HCT116 (cell line): ENCODE measurements around the gene RGS10. TPM values are rescaled to one million over a fixed set of nuclear protein-coding genes. Genes with fewer than 3 reads are reported as not detected.

Experiments used
- ATAC-seq: fragments of 200-7000 bp; cut with Tn5 transposase; 2 replicates; pipeline ENCODE4 v1.9.1; 2020; ENCODE audit warnings: mild to moderate bottlenecking, moderate library complexity
- BruUV-seq: library from RNA; stranded (reverse); fragments of 400-500 nt; replicated peaks from 2 replicates; lab custom pipeline; 2021; lab: Mats Ljungman, UMichigan
- CTCF ChIA-PET: fragments of 300-600 bp; sonication (Branson Sonifier 250); formaldehyde crosslinking; loops from one replicate; lab custom pipeline; 2021; ENCODE audit warnings: antibody characterized with exemption; lab: Charles Lee
- POLR2A ChIA-PET: fragments of 300-600, 350-600 bp; sonication (Branson Sonifier 250); formaldehyde crosslinking; loops from one replicate; lab custom pipeline; 2021; ENCODE audit warnings: antibody characterized with exemption; lab: Charles Lee
- RAD21 ChIA-PET, 2 experiments: fragments of 300-600 bp; sonication (Branson Sonifier 250); formaldehyde crosslinking; loops; one replicate each; lab custom pipeline; 2023; ENCODE audit warnings: low total read pairs in 2 of 2; ENCODE audit not compliant: uncharacterized antibody in 2 of 2, unreplicated experiment in 2 of 2, low non-redundant PET in 1 of 2; lab: Charles Lee
- DNase-seq: peaks from one replicate; pipeline ENCODE4 v3.0.0-alpha.2; 2010; ENCODE audit warnings: low read depth, low spot score
- H2AFZ ChIP-seq: fragments of 200-600 bp; shearing (Covaris generic), sonication (generic); 2 replicates; pipeline ENCODE4 v1.6.1; 2017; ENCODE audit warnings: low read depth, mixed run types, mixed read lengths, antibody characterized with exemption, low read length; ENCODE audit not compliant: poor library complexity, severe bottlenecking
- H3K27ac ChIP-seq: 2 replicates; pipeline ENCODE4 v1.5.1; 2012; ENCODE audit warnings: low read depth, low read length
- H3K27me3 ChIP-seq: fragments of 200-600 bp; sonication (generic); 2 replicates; pipeline ENCODE4 v1.6.1; 2016; ENCODE audit warnings: mixed run types, low read length, mixed read lengths; ENCODE audit not compliant: insufficient read depth
- H3K36me3 ChIP-seq, 2 experiments: fragments of 200-500 bp in 1 of 2; fragments of 200-600 bp in 1 of 2; sonication (Bioruptor generic) in 1 of 2; sonication (generic) in 1 of 2; 2 replicates each; pipeline versions ENCODE4 v1.5.1 to v1.6.1; 2014 to 2016; ENCODE audit warnings: low read length in 2 of 2, inconsistent platforms in 1 of 2, mixed read lengths in 1 of 2, mixed run types in 1 of 2; ENCODE audit not compliant: insufficient read depth in 2 of 2, control insufficient read depth in 1 of 2
- H3K4me1 ChIP-seq, 2 experiments: fragments of 200-600 bp in 1 of 2; sonication (generic) in 1 of 2; 2 replicates each; pipeline versions ENCODE4 v1.5.1 to v1.6.1; 2012 to 2017; ENCODE audit warnings: low read length in 2 of 2, inconsistent platforms in 1 of 2, mild to moderate bottlenecking in 1 of 2, mixed read lengths in 1 of 2, mixed run types in 1 of 2, moderate library complexity in 1 of 2; ENCODE audit not compliant: insufficient read depth in 2 of 2, control insufficient read depth in 1 of 2
- H3K4me2 ChIP-seq: fragments of 200-600 bp; sonication (generic); 2 replicates; pipeline ENCODE4 v1.6.1; 2017; ENCODE audit warnings: mixed run types, low read length, mixed read lengths
- H3K4me3 ChIP-seq, 2 experiments: fragments of 200-600 bp in 1 of 2; sonication (generic) in 1 of 2; replicated peaks in 1 of 2; 2 replicates each; pipeline ENCODE4 v1.5.1; 2011 to 2016; ENCODE audit warnings: low read length in 2 of 2, control low read depth in 1 of 2, low read depth in 1 of 2, mild to moderate bottlenecking in 1 of 2, mixed read lengths in 1 of 2, mixed run types in 1 of 2
- H3K79me2 ChIP-seq: fragments of 200-600 bp; sonication (generic); 2 replicates; pipeline ENCODE4 v1.6.1; 2017; ENCODE audit warnings: mild to moderate bottlenecking, mixed run types, low read length, moderate library complexity, mixed read lengths; ENCODE audit not compliant: insufficient read depth
- H3K9ac ChIP-seq: fragments of 200-600 bp; sonication (generic); 2 replicates; pipeline ENCODE4 v1.6.1; 2016; ENCODE audit warnings: low read length, mixed read lengths
- H3K9me2 ChIP-seq: fragments of 200-600 bp; sonication (generic), shearing (Covaris generic); 2 replicates; pipeline ENCODE4 v1.6.1; 2017; ENCODE audit warnings: mixed run types, mild to moderate bottlenecking, moderate library complexity; ENCODE audit not compliant: insufficient read depth
- H3K9me3 ChIP-seq, 2 experiments: fragments of 200-500 bp in 1 of 2; fragments of 200-600 bp in 1 of 2; sonication (Bioruptor generic) in 1 of 2; sonication (generic) in 1 of 2; 2 replicates each; pipeline ENCODE4 v1.6.1; 2014 to 2017; ENCODE audit warnings: low read length in 2 of 2, mixed read lengths in 2 of 2, inconsistent platforms in 1 of 2, low read depth in 1 of 2, mild to moderate bottlenecking in 1 of 2, mixed run types in 1 of 2, moderate library complexity in 1 of 2; ENCODE audit not compliant: control insufficient read depth in 1 of 2, insufficient read depth in 1 of 2
- H4K20me1 ChIP-seq: fragments of 200-600 bp; sonication (generic), shearing (Covaris generic); 2 replicates; pipeline ENCODE4 v1.6.1; 2017; ENCODE audit warnings: mixed run types, mild to moderate bottlenecking, moderate library complexity; ENCODE audit not compliant: insufficient read depth
- CBX3 ChIP-seq: IDR thresholded peaks from 2 replicates; pipeline ENCODE4 v1.6.1; 2012; ENCODE audit warnings: low read depth
- CEBPB ChIP-seq: IDR thresholded peaks from 2 replicates; pipeline ENCODE4 v1.6.1; 2012; ENCODE audit warnings: low read depth
- EGR1 ChIP-seq: IDR thresholded peaks from 2 replicates; pipeline ENCODE4 v1.6.1; 2012; ENCODE audit warnings: low read depth
- EZH2 ChIP-seq: fragments of 200-600 bp; sonication (generic); IDR thresholded peaks from 2 replicates; pipeline ENCODE4 v1.6.1; 2017; ENCODE audit warnings: antibody characterized with exemption, mixed run types
- FOSL1 ChIP-seq: IDR thresholded peaks from 2 replicates; pipeline ENCODE4 v1.6.1; 2012; ENCODE audit warnings: low read depth
- POLR2A ChIP-seq: IDR thresholded peaks from 2 replicates; pipeline ENCODE4 v1.7.0; 2011; ENCODE audit warnings: borderline replicate concordance; ENCODE audit not compliant: insufficient read depth, insufficient read length; ENCODE audit errors: extremely low read depth
- POLR2AphosphoS5 ChIP-seq: IDR thresholded peaks from 2 replicates; pipeline ENCODE4 v1.6.1; 2011; ENCODE audit warnings: mild to moderate bottlenecking, low read depth, low read length, moderate library complexity
- SIN3A ChIP-seq: IDR thresholded peaks from 2 replicates; pipeline ENCODE4 v1.6.1; 2012; ENCODE audit warnings: low read depth
- SP1 ChIP-seq: IDR thresholded peaks from 2 replicates; pipeline ENCODE4 v1.6.1; 2012; ENCODE audit warnings: low read depth
- SRF ChIP-seq: IDR thresholded peaks from 2 replicates; pipeline ENCODE4 v1.6.1; 2012; ENCODE audit warnings: low read depth
- ZFX ChIP-seq: fragments of 450-650 bp; IDR thresholded peaks from 2 replicates; pipeline ENCODE4 v1.6.1; 2017
- ZNF274 ChIP-seq: fragments of 200-500 bp; sonication (Bioruptor generic); IDR thresholded peaks from 2 replicates; pipeline ENCODE4 v1.6.1; 2014; ENCODE audit warnings: mild to moderate bottlenecking, low read depth, low read length, inconsistent platforms
- intact Hi-C: fragments of 100-400 bp; cut with micrococcal nuclease; formaldehyde crosslinking; loops from 2 replicates; pipeline ENCODE4 v1.10.0; 2022
- total RNA-seq: library from RNA; stranded (reverse); gene quantifications from one replicate; pipeline ENCODE4 v1.2.1, GENCODE V29; 2021; ENCODE audit not compliant: unreplicated experiment
- TF ChIP-seq, protein P1 (sequence below): IDR thresholded peaks from 2 replicates; pipeline ENCODE4 v1.6.1; 2012; ENCODE audit warnings: low read depth
- TF ChIP-seq, protein P2 (sequence below): IDR thresholded peaks from 2 replicates; pipeline ENCODE4 v1.6.1; 2012
- TF ChIP-seq, protein P3 (sequence below): IDR thresholded peaks from 2 replicates; pipeline ENCODE4 v1.6.1; 2012

Gene RGS10
- total RNA-seq, 1 experiment from 2014 or later = 96.7 TPM

DNA sequence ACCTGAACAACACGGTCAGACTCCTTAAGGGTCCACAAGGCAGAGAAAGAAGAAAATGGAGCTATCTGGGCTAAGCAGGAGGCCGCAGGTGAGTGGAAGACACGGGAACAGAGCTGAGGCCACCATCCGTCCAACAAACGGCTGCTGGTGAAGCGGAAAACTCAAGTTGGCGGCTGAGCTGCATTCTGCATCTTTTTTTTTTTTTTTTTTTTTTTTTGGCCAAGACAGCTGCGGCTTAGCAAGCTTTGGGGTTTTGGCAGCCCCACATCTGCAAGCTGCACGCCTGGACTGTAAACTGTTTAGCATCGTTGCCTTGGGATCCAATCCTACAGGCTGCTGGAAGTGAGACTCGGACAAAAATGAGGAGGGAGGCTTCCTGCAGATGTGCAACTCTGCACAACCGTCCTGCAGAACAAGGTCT lies 37.4 kb downstream of the RGS10 start:
- no peak overlapping the region for H3K4me3 ChIP-seq
- H3K36me3 ChIP-seq = peaks cover 0 to 5% of the 10 kb centered on the region in 2 experiments; a peak in 2 of 4 replicates
- H2AFZ ChIP-seq = no peak overlapping the region
- H3K9me3 ChIP-seq = no peaks in the 10 kb centered on the region
- CTCF ChIA-PET = no interaction called here
- no peak for ATAC-seq
- POLR2A ChIA-PET = no interaction called here
- BruUV-seq = no TSS peak
- RAD21 ChIA-PET = no interaction called here
- no peaks in the 10 kb centered on the region for H3K9me2 ChIP-seq
- H3K4me1 ChIP-seq = no peaks in the 10 kb centered on the region
- TF ChIP-seq SP1 (no peak), POLR2A (no peak), ZNF274 (no peak), CBX3 (no peak), CEBPB (no peak), POLR2AphosphoS5 (no peak), SIN3A (no peak), ZFX (no peak), EGR1 (no peak), SRF (no peak)
- H3K27ac ChIP-seq = no peak overlapping the region
- intact Hi-C loops = no loop called here
- no peak overlapping the region for H3K4me2 ChIP-seq
- H3K9ac ChIP-seq = no peak overlapping the region
- no peaks in the 10 kb centered on the region for H3K79me2 ChIP-seq
- H4K20me1 ChIP-seq = no peaks in the 10 kb centered on the region
- H3K27me3 ChIP-seq = no peaks in the 10 kb centered on the region
- no peak for DNase-seq

DNA sequence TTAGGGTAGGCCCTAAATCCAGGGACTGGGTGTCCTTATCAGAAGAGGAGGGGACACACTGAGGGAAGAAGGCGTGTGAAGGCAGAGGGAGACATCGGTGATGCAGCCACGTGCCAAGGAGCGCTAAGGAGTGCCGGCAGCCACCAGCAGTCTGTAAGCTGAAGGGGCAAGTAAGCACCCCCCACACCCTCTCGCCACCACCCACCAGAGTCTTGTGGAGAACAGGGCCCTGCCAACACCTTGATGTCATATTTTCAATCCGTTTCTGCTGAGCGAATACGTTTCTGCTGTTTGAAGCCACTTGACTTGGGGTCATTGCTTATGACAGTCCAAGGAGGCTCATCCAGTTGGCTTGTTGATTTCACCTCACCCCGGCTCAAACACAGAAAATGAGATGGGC lies 37.9 kb downstream of the RGS10 start:
- H3K36me3 ChIP-seq = peaks cover 0 to 5% of the 10 kb centered on the region in 2 experiments; a peak in 2 of 4 replicates
- no peak overlapping the region for H2AFZ ChIP-seq
- H3K4me1 ChIP-seq = no peaks in the 10 kb centered on the region
- CTCF ChIA-PET = no interaction called here
- H3K4me3 ChIP-seq = no peak overlapping the region
- RAD21 ChIA-PET = no interaction called here
- no peaks in the 10 kb centered on the region for H3K79me2 ChIP-seq
- intact Hi-C loops = no loop called here
- POLR2A ChIA-PET = no interaction called here
- no peak for DNase-seq
- no peak overlapping the region for H3K9ac ChIP-seq
- no TSS peak for BruUV-seq
- H3K27ac ChIP-seq = no peak overlapping the region
- no peaks in the 10 kb centered on the region for H3K9me2 ChIP-seq
- H3K9me3 ChIP-seq = no peaks in the 10 kb centered on the region
- TF ChIP-seq ZFX (no peak), EZH2 (no peak), POLR2AphosphoS5 (no peak), FOSL1 (no peak), CBX3 (no peak), ZNF274 (no peak), EGR1 (no peak)
- TF ChIP-seq, protein P1, sequence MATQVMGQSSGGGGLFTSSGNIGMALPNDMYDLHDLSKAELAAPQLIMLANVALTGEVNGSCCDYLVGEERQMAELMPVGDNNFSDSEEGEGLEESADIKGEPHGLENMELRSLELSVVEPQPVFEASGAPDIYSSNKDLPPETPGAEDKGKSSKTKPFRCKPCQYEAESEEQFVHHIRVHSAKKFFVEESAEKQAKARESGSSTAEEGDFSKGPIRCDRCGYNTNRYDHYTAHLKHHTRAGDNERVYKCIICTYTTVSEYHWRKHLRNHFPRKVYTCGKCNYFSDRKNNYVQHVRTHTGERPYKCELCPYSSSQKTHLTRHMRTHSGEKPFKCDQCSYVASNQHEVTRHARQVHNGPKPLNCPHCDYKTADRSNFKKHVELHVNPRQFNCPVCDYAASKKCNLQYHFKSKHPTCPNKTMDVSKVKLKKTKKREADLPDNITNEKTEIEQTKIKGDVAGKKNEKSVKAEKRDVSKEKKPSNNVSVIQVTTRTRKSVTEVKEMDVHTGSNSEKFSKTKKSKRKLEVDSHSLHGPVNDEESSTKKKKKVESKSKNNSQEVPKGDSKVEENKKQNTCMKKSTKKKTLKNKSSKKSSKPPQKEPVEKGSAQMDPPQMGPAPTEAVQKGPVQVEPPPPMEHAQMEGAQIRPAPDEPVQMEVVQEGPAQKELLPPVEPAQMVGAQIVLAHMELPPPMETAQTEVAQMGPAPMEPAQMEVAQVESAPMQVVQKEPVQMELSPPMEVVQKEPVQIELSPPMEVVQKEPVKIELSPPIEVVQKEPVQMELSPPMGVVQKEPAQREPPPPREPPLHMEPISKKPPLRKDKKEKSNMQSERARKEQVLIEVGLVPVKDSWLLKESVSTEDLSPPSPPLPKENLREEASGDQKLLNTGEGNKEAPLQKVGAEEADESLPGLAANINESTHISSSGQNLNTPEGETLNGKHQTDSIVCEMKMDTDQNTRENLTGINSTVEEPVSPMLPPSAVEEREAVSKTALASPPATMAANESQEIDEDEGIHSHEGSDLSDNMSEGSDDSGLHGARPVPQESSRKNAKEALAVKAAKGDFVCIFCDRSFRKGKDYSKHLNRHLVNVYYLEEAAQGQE = no peak
- TF ChIP-seq, protein P2, sequence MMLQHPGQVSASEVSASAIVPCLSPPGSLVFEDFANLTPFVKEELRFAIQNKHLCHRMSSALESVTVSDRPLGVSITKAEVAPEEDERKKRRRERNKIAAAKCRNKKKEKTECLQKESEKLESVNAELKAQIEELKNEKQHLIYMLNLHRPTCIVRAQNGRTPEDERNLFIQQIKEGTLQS = no peak
- TF ChIP-seq, protein P3, sequence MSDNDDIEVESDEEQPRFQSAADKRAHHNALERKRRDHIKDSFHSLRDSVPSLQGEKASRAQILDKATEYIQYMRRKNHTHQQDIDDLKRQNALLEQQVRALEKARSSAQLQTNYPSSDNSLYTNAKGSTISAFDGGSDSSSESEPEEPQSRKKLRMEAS = no peak
- TF ChIP-seq, all 23 proteins: peak for 0
- Histone ChIP-seq H4K20me1 (no peaks in the 10 kb centered on the region), H3K27me3 (no peaks in the 10 kb centered on the region), H3K4me2 (no peak overlapping the region)
- no peak for ATAC-seq
